Measurements from ENCODE around the gene P3R3URF. TPM values are rescaled to one million over a fixed set of nuclear protein-coding genes. Genes with fewer than 3 reads are reported as not detected.

Gene P3R3URF
- polyA plus RNA-seq, 3 donors from 2014 or later: not detected

GRCh38 chr1:46174448-46175231 lies 1.6 kb downstream of the P3R3URF start, which contains the start of gene TSPAN1:
Gene TSPAN1 (plus strand): TSS chr1:46175087. CDS start chr1:46181108, 6,021 bp downstream.
- Mint-ChIP-seq H3K27me3 (ENCODE audit: low read depth in 3 of 3) (peaks cover 0 to 6% (median 2%) of the 10 kb centered on the region in 3 donors), H3K27ac (no peak within 1 kb of the TSS), H3K4me3 (no peak within 1 kb of the TSS), H3K4me1 (no peaks in the 10 kb centered on the region), H3K36me3 (no peaks in the 10 kb centered on the region), H3K9me3 (peaks cover 0 to 1% (median 0%) of the 10 kb centered on the region in 6 donors)
- no peak for DNase-seq

- no peak overlapping the region for H3K4me3 Mint-ChIP-seq
- H3K27me3 Mint-ChIP-seq (ENCODE audit: low read depth in 3 of 3): peaks cover 0 to 6% (median 2%) of the 10 kb centered on the region in 3 donors
- DNase-seq: no peak
- no peaks in the 10 kb centered on the region for H3K36me3 Mint-ChIP-seq
- H3K4me1 Mint-ChIP-seq: no peaks in the 10 kb centered on the region
- H3K9me3 Mint-ChIP-seq: peaks cover 0 to 1% (median 0%) of the 10 kb centered on the region in 6 donors
- H3K27ac Mint-ChIP-seq: no peak overlapping the region
Measured at GRCh38 chr1:46173361-46173856, 2.9 kb downstream of the P3R3URF start.

- Mint-ChIP-seq H3K9me3 (peaks cover 0 to 1% (median 0%) of the 10 kb centered on the region in 6 donors), H3K4me1 (peaks cover 3 to 6% of the 10 kb centered on the region in 2 donors), H3K36me3 (no peaks in the 10 kb centered on the region), H3K4me3 (no peak overlapping the region), H3K27ac (no peak overlapping the region), H3K27me3 (ENCODE audit: low read depth in 3 of 3) (peaks cover 0 to 6% (median 2%) of the 10 kb centered on the region in 3 donors)
- no peak for DNase-seq
Measured at GRCh38 chr1:46172321-46172720, 4.0 kb downstream of the P3R3URF start.

GRCh38 chr1:46171871-46172270 lies 4.4 kb downstream of the P3R3URF start:
- Mint-ChIP-seq H3K27me3 (ENCODE audit: low read depth in 3 of 3) (peaks cover 0 to 6% (median 2%) of the 10 kb centered on the region in 3 donors), H3K4me1 (peaks cover 7 to 11% of the 10 kb centered on the region in 2 donors), H3K36me3 (no peaks in the 10 kb centered on the region), H3K4me3 (no peak overlapping the region), H3K27ac (no peak overlapping the region), H3K9me3 (peaks cover 0 to 1% (median 0%) of the 10 kb centered on the region in 6 donors)
- no peak for DNase-seq

GRCh38 chr1:46171351-46171750 lies 4.9 kb downstream of the P3R3URF start:
- H3K27ac Mint-ChIP-seq: no peak overlapping the region
- peaks cover 1 to 6% (median 2%) of the 10 kb centered on the region in 3 donors for H3K27me3 Mint-ChIP-seq (ENCODE audit: low read depth in 3 of 3)
- H3K36me3 Mint-ChIP-seq: no peaks in the 10 kb centered on the region
- no peak overlapping the region for H3K4me3 Mint-ChIP-seq
- H3K4me1 Mint-ChIP-seq: peaks cover 12 to 16% of the 10 kb centered on the region in 2 donors
- no peak for DNase-seq
- peaks cover 0 to 1% (median 0%) of the 10 kb centered on the region in 6 donors for H3K9me3 Mint-ChIP-seq

- Mint-ChIP-seq H3K9me3 (peaks cover 0 to 1% (median 0%) of the 10 kb centered on the region in 6 donors), H3K4me1 (peaks cover 15 to 18% of the 10 kb centered on the region in 2 donors), H3K27ac (peak overlapping the region in 1 of 6 donors; percentile 74), H3K36me3 (no peaks in the 10 kb centered on the region), H3K4me3 (no peak overlapping the region), H3K27me3 (ENCODE audit: low read depth in 3 of 3) (peaks cover 1 to 6% (median 2%) of the 10 kb centered on the region in 3 donors)
- DNase-seq: no peak
Measured at GRCh38 chr1:46169811-46170454, 6.4 kb downstream of the P3R3URF start.

- Mint-ChIP-seq H3K9me3 (peaks cover 0 to 1% (median 0%) of the 10 kb centered on the region in 6 donors), H3K27me3 (ENCODE audit: low read depth in 3 of 3) (peaks cover 2 to 6% (median 5%) of the 10 kb centered on the region in 3 donors), H3K36me3 (no peaks in the 10 kb centered on the region), H3K4me1 (peaks cover 15 to 18% of the 10 kb centered on the region in 2 donors), H3K27ac (no peak overlapping the region), H3K4me3 (peak overlapping the region in 2 of 5 donors; percentile 11 to 87)
- no peak for DNase-seq
Measured at GRCh38 chr1:46168477-46168876, 7.8 kb downstream of the P3R3URF start.

- DNase-seq: peak; percentile 12 to 24 (median 16)
- peak overlapping the region; percentile 87 to 95 (median 89) for H3K4me3 Mint-ChIP-seq
- no peaks in the 10 kb centered on the region for H3K9me3 Mint-ChIP-seq
- H3K27ac Mint-ChIP-seq: peak overlapping the region; percentile 70 to 91 (median 78)
- peaks cover 15 to 18% of the 10 kb centered on the region in 2 donors for H3K4me1 Mint-ChIP-seq
- H3K36me3 Mint-ChIP-seq: no peaks in the 10 kb centered on the region
- peaks cover 0 to 5% (median 2%) of the 10 kb centered on the region in 3 donors for H3K27me3 Mint-ChIP-seq (ENCODE audit: low read depth in 3 of 3)
Measured at GRCh38 chr1:46166521-46167462, 9.5 kb downstream of the P3R3URF start.

GRCh38 chr1:46160212-46160611 lies 16.1 kb downstream of the P3R3URF start:
- Mint-ChIP-seq H3K9me3 (no peaks in the 10 kb centered on the region), H3K36me3 (no peaks in the 10 kb centered on the region), H3K4me3 (no peak overlapping the region), H3K4me1 (no peaks in the 10 kb centered on the region), H3K27ac (no peak overlapping the region), H3K27me3 (ENCODE audit: low read depth in 3 of 3) (peaks cover 0 to 3% (median 2%) of the 10 kb centered on the region in 3 donors)
- DNase-seq: no peak

- Mint-ChIP-seq H3K27ac (no peak overlapping the region), H3K4me3 (no peak overlapping the region), H3K36me3 (no peaks in the 10 kb centered on the region)
Measured at GRCh38 chr1:46159516-46159915, 16.8 kb downstream of the P3R3URF start.

GRCh38 chr1:46158312-46159281 lies 17.7 kb downstream of the P3R3URF start:
- H3K27me3 Mint-ChIP-seq (ENCODE audit: low read depth in 3 of 3): peaks cover 0 to 2% (median 0%) of the 10 kb centered on the region in 3 donors
- no peak overlapping the region for H3K27ac Mint-ChIP-seq

More at GRCh38 chr1:46159516-46159915, 16.8 kb downstream of the P3R3URF start:
- H3K27me3 Mint-ChIP-seq (ENCODE audit: low read depth in 3 of 3): peaks cover 0 to 2% (median 1%) of the 10 kb centered on the region in 3 donors
- no peak for DNase-seq
- no peaks in the 10 kb centered on the region for H3K9me3 Mint-ChIP-seq
- no peaks in the 10 kb centered on the region for H3K4me1 Mint-ChIP-seq

GRCh38 chr1:46157916-46158311 lies 18.4 kb downstream of the P3R3URF start:
- peaks cover 0 to 2% (median 0%) of the 10 kb centered on the region in 3 donors for H3K27me3 Mint-ChIP-seq (ENCODE audit: low read depth in 3 of 3)
- no peaks in the 10 kb centered on the region for H3K36me3 Mint-ChIP-seq
- H3K9me3 Mint-ChIP-seq: no peaks in the 10 kb centered on the region
- no peak overlapping the region for H3K27ac Mint-ChIP-seq
- no peaks in the 10 kb centered on the region for H3K4me1 Mint-ChIP-seq
- no peak for DNase-seq
- H3K4me3 Mint-ChIP-seq: no peak overlapping the region

More at GRCh38 chr1:46158312-46159281, 17.7 kb downstream of the P3R3URF start:
- Mint-ChIP-seq H3K4me1 (no peaks in the 10 kb centered on the region), H3K4me3 (no peak overlapping the region), H3K36me3 (no peaks in the 10 kb centered on the region), H3K9me3 (no peaks in the 10 kb centered on the region)
- DNase-seq: no peak
